GM18517 (cell line): Measurements from ENCODE around the gene ARHGEF10L.
"Not testable (repeated sequence)": the region's sequence is repeated elsewhere in the genome, so short reads cannot be mapped to it uniquely, and the experiment has no call there.

ENCODE experiments used
- ATAC-seq: cut with Tn5 transposase; IDR thresholded peaks from one replicate; pipeline ENCODE4 v1.9.1; 2021; ENCODE audit warnings: mild to moderate bottlenecking, moderate library complexity; ENCODE audit not compliant: unreplicated experiment

ARHGEF10L gene

GRCh38 chr1:17729248-17729647 is 189.8 kb downstream of the ARHGEF10L start:
- no peak for ATAC-seq

GRCh38 chr1:17729909-17730308 is 190.4 kb downstream of the ARHGEF10L start:
- ATAC-seq, result no peak

GRCh38 chr1:17731460-17731859 is 192.0 kb downstream of the ARHGEF10L start:
- no peak for ATAC-seq

- no peak for ATAC-seq
Measured at GRCh38 chr1:17732475-17732874, 193.0 kb downstream of the ARHGEF10L start.

GRCh38 chr1:17733661-17734060 is 194.2 kb downstream of the ARHGEF10L start:
- ATAC-seq, result no peak

- no peak for ATAC-seq
Measured at GRCh38 chr1:17734609-17735008, 195.1 kb downstream of the ARHGEF10L start.

GRCh38 chr1:17735348-17735747 is 195.8 kb downstream of the ARHGEF10L start:
- ATAC-seq, result no peak

- no peak for ATAC-seq
Measured at GRCh38 chr1:17735793-17736192, 196.3 kb downstream of the ARHGEF10L start.

GRCh38 chr1:17736625-17737024 is 197.1 kb downstream of the ARHGEF10L start:
- no peak for ATAC-seq

GRCh38 chr1:17739050-17739449 is 199.6 kb downstream of the ARHGEF10L start:
- no peak for ATAC-seq

- ATAC-seq, result no peak
Measured at GRCh38 chr1:17741052-17741451, 201.6 kb downstream of the ARHGEF10L start.

GRCh38 chr1:17742583-17742982 is 203.1 kb downstream of the ARHGEF10L start:
- ATAC-seq, result no peak

GRCh38 chr1:17743008-17743647 is 203.6 kb downstream of the ARHGEF10L start:
- no peak for ATAC-seq

GRCh38 chr1:17743925-17744324 is 204.4 kb downstream of the ARHGEF10L start:
- no peak for ATAC-seq

- no peak for ATAC-seq
Measured at GRCh38 chr1:17744666-17745478, 205.4 kb downstream of the ARHGEF10L start.

- ATAC-seq, result no peak
Measured at GRCh38 chr1:17745479-17745955, 206.0 kb downstream of the ARHGEF10L start.

GRCh38 chr1:17746281-17746680 is 206.8 kb downstream of the ARHGEF10L start:
- ATAC-seq, result not testable (repeated sequence)

GRCh38 chr1:17746920-17747319 is 207.4 kb downstream of the ARHGEF10L start:
- no peak for ATAC-seq
